Measurements from ENCODE around the gene FZR1.

The FZR1 gene

Small RNA genes lying within 50 kb of the gene (small RNA-seq; reads per million reads assigned to genes)
- gene AC005786.1 = 0 reads per million in 2 experiments
- gene RF00212 = 0 reads per million in 2 experiments

All from SK-N-DZ (cell line).